NCI-H128 (cell line): ENCODE measurements around the gene JAZF1.
"Not testable (repeated sequence)": the region's sequence is repeated elsewhere in the genome, so short reads cannot be mapped to it uniquely, and the experiment has no call there.

Source experiments
- DNase-seq: peaks from one replicate; lab custom pipeline; 2025; ENCODE audit not compliant: unreplicated experiment; lab: John Stamatoyannopoulos, UW

Gene JAZF1

DNA sequence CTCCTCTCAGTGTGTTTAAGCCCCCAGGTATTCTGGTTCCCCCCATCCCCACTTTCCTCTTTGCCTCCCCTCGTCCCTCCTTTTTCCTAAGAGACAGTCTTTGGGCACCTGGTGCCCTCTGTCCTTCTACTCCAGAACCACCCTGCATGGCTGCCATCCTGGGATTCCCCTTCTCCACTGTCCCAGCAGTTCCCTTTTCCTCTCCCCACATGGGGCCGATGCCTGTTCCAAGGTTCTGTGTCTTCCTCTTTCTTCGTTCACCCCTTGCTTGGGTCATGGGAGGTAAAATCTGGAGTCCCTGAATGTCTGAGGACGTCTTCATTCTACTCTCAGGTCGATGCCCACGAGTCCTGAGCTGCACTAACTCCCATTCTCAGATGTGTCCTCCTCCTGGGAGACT is 319.8 kb downstream of the JAZF1 start:
- no peak for DNase-seq

DNA sequence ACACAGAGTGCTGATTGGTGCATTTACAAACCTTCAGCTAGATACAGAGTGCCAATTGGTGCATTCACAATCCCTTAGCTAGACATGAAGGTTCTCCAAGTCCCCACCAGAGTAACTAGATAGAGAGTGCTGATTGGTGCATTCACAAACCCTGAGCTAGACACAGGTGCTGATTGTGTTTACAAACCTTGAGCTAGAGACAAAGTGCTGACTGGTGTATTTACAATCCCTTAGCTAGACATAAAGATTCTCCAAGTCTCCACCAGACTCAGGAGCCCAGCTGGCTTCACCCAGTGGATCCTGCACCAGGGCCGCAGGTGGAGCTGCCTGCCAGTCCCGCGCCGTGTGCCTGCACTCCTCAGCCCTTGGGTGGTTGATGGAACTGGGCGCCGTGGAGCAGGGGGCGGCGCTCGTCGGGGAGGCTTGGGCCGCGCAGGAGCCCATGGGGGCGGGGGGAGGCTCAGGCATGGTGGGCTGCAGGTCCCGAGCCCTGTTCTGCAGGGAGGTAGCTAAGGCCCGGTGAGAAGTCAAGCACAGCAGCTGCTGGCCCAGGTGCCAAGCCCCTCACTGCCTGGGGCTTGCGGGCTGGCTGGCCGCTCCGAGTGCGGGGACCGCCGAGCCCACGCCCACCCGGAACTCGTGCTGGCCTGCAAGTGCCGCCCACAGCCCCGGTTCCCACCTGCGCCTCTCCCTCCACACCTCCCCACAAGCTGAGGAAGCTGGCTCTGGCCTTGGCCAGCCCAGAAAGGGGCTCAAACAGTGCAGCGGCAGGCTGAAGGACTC is 323.7 kb downstream of the JAZF1 start:
- not testable (repeated sequence) for DNase-seq

DNA sequence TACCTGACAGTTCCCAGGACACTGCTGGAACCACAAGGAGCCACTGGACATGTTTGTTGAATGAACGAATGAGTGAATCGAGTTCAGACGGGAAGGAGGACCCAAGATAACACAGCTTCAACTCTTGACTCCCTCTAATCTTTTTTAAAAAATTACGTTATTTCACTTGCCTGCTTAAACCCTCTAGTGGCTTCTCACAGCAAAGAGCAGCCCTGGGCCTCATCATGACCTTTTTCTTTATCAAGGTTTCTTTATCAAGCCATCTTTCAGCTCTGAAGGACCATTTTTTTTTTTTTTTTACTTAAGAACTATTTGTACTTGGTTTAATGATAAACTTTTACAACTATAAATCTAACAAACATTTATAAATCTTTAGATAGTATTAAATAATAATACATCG is 330.1 kb downstream of the JAZF1 start:
- no peak for DNase-seq

DNA sequence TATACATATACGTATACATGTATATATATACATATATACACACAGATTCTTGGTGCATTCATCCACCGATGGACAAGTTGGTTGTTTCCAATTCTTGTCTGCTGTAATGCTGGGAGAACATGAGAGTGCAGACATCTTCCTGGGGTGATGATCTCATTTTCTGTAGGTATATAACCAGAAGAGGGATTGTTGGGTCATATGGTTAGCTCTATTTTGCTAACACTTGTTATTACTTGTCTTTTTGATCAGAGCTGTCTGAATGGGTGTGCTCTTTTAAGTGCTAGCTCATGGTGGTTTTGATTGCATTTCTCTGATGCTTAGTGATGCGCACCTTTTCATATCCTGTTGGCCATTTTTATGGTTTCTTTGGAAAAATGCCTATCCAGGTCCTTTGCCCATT is 334.2 kb downstream of the JAZF1 start:
- no peak for DNase-seq

DNA sequence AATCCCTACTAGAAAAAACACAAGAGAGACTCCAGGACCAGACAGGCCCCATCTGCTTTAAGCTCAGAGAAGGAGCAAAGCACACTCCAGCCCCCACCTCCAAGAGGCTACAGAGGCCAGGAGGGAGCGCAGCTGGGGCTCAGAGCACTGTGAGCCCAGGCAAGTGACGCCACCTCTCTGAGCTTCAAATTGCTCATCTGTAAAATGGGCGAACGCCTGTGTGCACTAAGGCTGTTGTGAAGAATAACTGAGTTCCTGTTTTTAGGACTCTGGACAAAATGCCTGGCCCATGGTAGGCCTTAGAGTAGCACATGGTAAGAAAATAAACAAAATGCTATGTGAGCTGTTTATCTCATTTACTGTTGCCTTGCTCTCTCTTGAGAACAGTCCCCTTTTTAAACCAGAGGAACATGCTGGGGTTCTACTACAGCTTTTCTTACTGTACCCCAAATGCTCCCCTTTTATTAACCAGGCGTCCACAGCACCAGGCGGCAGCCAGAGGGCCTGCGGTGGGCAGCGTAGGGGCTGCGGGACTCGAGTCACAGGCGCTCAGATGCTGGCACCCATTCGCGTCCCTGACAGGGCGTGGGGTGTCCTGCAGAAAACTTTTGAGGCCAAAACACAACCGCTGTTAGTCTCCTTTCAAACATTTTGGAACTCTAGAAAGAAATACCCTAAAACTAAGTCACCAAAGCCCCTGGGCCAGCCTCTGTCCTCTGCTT is 336.9 kb downstream of the JAZF1 start:
- DNase-seq = no peak

DNA sequence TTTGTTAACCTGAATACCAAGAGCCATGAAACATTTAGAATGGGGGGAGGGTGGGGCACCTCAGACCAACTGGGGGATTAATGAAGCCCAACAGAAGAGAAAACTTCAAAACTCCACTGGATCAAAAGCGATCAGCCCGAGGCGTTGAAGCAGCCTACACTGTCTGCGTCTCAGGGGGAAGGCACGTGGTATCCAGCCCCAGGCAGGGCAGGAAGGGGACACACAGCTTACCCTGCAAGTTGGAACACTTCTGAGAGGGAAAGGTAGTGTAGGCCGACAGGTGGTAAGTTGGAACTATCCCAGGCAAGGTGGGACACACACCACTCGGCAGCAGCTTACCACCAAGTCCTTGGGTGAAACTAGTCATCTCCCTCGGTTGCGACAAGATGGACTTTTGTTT is 337.7 kb downstream of the JAZF1 start:
- DNase-seq = no peak

DNA sequence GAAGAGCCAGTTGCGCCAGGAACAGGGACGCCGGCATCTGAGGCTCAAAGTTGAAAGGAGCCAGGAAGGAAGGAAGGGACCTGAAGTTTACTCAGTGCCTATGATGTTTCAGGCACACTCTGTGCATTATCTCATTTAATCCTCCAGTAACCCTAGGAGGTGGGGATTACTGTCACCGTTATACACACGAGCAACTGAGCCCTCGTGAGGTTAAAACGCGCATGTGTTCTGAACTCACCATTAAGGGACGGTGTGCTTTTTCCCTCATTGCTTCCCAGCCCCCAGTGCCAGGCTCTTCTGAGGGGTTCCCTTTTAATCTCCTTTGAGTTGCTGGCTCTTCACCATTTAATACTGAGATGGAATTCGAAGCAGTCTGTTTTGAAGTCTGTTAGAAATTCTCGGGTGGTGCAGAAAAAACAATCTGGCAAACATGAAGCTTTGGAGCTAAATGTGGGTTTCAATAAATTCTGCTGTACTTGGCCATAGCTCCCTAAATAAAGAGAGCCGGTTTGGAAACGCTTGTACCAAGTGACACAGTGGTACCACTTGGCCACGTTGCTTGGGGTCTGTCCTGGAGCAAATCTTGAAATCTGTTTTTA is 338.4 kb downstream of the JAZF1 start:
- DNase-seq = no peak

DNA sequence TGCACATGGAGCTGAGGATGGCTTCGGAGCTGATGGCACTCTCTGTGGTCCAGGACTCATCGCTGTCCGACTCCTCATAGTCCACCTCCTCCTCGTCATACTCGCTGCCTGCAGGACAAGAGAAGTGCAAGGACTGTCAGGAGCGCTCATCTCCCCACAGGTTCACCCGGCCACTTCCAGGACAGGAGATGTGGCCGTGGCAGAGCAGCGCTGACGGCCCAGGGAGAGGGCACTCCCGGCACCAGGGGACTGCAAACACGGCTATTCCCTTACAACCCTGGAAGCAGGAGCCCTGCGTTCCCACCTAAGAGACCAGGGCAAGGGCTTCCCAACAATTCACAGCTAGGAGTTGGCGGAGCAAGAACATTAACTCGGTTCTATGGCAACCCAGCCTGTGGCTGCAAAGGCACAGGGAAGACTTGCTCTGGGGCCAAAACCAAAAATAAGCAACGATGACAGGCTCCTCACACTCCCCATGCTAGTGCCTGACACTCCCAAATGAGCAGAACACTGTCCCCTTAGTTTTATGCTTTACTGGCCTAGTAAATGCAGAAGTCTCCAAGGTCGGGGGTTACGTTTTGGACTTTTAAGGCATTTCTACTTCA is 339.7 kb downstream of the JAZF1 start:
- DNase-seq = no peak

DNA sequence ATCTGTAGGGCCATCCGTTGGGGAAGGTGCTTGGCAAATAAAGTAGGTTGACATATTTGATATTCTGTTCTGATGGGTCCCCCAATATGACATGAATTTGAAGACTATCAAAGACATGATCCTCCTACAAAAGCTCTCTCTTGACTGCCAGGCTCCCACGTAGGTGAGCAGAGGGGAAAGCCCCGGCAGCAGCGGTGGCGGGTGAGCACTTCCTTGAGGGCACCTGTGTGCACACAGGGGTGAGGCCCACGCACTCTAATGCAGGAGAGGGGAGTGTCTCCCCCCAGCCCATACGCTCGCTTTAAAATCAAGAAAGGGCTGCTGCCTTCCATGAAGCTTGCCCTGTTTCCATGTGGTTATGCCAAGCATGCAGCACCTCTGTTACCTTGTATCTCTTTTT is 340.3 kb downstream of the JAZF1 start:
- no peak for DNase-seq

DNA sequence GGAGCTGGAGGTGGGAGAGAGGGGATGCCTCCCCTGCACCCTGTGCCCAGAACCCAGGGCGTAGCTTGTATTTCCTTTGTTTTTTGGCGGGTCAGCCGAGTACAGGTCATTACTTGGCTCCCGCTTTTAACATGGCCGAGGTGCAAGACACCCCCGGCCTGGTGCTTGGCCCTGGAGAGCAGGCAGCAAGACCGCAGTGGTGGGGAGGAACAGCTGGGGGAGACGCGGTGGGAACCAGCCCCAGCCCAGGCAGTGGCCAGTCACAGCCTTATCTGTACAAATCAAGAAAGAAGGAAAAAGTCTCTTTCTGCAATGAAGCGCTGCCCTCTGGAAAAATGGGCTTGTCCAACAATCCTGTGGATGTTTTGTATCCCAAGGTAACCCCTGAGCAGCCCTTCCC is 341.5 kb downstream of the JAZF1 start:
- no peak for DNase-seq

DNA sequence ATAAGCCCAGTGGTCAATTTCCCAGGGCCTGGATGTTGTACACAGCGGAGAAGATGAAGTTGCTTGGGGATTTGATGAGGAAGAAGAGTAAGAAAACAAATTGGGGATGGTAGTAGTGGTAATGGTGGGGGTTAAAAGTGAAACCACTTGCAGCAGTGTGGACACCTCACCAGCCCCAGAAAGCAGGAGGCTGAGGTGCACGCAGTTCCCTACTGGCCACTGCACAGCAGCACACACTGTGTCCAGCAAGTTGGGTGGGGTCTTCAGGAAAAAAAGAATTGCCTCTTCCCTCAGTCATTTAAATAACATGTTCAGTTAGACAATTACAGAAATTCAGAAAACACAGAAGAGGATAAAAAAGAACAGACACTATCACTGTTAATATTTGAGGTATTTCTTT is 344.1 kb downstream of the JAZF1 start:
- no peak for DNase-seq

DNA sequence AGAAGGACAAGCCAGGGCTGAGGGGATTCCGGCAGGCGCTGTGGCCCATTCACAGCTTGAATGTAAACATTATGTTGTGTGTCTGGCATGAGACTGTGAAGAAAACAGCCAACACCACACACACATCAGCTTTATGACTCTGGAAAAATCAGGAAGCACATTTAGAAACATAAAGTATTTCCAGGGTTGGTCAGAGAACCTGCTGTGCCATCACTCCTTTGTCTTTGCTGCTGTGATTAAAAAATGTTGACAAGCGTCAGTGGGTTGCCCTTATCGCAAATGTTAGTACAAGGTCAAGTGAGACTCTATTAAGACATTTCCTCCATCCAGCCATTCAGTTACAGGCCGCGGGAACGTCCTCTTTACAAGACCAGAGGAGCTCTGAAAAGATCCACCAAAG is 345.2 kb downstream of the JAZF1 start:
- no peak for DNase-seq

DNA sequence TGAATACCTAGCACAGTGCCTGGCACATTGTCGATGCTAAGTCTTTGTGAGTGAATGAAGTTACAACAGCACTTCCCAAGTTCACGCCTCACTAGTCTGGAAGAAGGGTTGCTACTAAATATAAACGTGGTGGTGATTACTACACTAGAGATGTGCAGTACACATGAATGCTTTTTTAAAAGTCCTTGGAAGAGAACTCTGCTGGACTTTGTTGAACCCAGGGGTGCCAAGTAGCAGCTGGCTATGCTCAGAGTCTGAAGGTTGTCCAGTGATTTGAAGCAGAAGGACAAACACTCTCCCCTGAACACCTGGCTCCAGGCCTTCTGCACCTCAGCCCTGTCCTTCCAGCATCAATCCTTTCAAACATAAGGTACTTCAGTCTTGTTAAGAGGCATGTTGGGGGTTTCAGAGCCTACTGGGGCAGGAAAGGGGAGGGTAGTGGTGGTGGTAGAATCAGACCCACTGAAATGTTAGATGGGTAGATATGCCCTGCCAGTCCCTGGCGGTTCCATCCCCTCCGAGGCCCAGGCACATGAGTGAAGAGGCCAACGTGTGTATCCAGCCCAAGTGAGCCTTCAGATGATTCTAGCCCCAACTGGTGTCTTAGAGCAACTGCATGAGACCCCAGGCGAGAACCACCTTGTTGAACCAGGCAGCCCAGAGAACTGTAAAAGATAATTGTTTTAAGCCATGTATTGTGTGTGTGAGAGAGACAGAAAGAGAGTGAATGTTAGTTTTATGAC is 346.2 kb downstream of the JAZF1 start:
- DNase-seq = no peak

DNA sequence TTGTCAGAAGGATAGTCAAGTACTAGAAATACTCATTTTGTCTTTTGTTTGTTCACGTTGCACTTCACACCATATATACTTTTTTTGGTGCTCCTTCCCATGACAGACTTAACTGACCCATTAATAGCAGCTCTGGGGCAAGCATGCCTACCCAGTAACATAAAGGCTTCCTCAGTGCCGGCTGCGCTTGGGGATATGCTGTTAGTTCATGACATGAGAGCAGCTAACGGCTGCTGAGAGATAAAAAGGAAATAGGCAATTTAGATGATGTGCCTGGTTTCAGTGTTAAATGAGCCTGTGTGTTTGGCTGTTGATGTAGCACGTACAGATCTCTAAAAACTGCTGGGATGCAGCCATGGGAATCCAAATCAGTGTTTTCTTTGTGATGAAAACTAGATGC is 354.2 kb downstream of the JAZF1 start:
- no peak for DNase-seq

DNA sequence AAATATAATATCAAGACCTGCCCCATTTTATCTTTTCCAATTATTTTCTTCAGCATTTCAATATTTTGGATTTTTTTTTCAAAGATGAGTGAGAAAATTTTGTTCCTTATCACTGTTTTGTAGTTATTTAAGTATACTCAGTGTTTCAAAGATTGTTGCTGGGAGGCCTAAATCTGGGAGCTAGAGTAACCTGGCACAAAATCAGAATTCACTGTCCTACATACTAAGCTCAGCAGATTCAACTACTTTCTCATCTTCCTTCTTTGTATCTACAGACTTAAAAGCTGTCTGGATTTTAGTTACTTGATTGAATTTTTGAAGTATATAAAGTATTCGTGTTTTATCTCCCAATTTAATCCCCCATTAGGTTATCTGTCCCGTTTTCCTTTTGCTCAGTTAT is 354.7 kb downstream of the JAZF1 start:
- DNase-seq = no peak

DNA sequence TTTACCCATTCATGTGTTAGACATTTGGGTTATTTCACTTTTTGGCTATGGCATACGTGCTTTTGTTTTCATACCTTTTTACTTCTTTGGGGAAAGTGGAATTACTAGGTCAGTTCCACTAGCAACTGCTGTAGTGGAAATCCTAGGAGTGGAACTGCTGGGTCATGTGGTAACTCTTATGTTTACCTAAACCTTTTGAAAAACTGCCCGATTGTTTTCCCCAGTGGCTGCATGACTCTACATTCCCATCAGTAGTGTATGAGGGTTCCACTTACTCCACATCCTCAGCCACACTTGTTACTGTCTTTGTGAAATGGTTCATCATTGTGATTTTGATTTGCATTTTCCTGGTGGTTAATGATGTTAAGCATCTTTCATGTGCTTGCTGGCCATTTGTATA is 358.4 kb downstream of the JAZF1 start:
- no peak for DNase-seq

DNA sequence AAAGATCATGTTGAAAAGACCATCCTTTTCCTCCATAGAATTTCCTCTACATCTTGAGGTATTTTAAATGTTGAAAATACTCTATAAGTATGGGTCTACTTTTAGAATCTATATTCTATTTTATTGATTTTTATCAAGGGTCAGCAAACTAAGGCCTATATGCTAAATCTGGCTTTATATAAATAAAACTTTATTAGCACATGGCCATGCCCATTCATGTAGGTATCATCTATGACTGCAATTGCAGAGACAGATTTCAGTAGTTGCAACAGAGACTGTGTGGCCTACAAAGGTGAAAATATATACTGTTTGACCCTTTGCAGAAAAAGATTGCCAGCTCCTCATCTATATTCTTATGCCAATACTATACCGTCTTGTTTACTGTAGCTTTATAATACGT is 367.9 kb downstream of the JAZF1 start:
- DNase-seq = no peak

DNA sequence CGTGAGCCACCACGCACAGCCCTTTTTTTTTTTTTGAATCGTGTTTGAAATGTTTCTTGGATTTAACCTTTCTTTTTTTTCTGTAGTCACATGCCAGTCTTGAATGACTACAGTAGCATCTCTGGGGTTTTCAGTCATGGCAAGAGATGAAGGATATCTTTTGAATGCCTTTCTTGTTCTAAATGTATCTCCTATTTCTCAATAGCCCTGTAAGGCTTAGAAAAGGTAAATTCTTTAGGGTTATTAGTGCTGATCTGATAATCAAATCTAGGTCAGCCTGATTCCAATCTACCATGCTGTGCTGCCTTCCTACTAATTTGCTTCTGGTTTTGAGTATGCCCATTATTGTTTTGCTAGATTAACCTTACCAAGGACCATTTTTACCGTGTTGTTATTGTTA is 370.4 kb downstream of the JAZF1 start:
- no peak for DNase-seq

DNA sequence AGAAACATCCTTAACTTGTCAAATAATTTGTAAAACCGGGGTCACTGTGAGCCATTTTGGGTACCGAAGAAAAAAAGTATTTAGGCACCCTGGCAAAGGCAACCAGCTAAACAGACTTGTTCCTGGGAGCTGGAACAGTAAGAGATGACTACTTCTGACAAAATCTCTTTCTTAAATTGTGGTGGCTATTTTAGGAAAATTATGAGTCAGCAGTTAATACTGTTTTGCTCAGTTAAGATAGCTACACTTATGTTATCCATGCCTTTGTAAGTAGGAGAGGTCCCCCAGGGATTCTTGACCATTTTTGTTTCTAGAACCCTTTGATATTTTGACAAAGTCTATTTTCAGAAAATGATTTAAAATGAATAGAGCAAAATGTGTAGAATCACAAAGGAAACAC is 372.0 kb downstream of the JAZF1 start:
- DNase-seq = no peak

DNA sequence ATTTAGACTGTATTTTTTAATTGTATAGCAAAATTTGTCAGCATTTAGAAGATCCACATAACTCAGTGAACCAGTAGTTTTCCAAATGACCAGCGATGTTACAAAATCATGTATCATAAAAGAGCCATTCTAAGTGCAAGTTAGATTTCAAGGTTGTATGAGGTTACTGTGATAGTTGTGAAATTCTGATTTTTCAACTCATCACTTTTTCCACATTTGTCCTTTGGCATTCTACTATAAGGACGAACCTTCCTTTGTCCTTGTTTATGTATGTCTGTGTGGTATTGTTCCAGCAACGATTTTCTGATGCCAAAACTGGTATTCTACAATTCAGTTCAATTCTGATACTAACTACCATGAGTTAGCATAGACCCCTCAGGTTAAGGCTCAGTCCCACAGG is 376.5 kb downstream of the JAZF1 start:
- DNase-seq = no peak

DNA sequence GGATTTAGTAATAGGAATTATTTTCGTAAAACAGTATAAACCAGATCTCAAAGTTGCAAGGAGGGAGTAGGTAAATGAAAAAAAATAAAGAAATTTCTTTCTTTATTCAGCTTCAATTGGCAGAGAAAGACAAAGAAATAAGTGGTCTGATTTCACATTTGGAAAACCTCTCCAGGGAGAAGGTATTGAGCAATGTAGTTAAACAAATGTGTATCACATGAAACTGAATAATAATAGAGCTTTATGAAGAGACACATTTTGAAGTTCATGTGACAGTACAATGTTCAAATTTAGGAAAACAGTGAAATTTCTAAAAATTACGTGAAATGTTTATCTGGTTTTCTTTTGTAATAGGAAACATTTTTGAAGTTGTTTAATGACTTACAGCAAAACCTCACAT is 377.6 kb downstream of the JAZF1 start:
- DNase-seq = no peak
